ENCODE results near the gene EMC10. TPM values are rescaled to one million over a fixed set of nuclear protein-coding genes. Genes with fewer than 3 reads are reported as not detected.

Gene EMC10
- total and polyA plus RNA-seq, 2 of the 4 experiments (the other 2 are of a cell fraction), result 11.3 to 90.9 TPM

GRCh38 chr19:50516456-50516855, 40.1 kb downstream of the EMC10 start:
- Histone ChIP-seq H2AFZ (replicated peaks; ENCODE audit: low read length, poor library complexity) (no peak overlapping the region), H4K5ac (ENCODE audit: low read depth, low read length) (no peak overlapping the region), H3K23ac (ENCODE audit: low read depth, low read length) (no peak overlapping the region), H3K9ac (ENCODE audit: low read depth, low read length) (no peak overlapping the region), H3K4me1 (ENCODE audit: control insufficient read depth, insufficient read depth, low read length) (no peaks in the 10 kb centered on the region), H3K18ac (ENCODE audit: low read depth, low read length) (no peak overlapping the region), H3K79me1 (ENCODE audit: low read depth in 1 of 2, low read length in 2 of 2) (no peaks in the 10 kb centered on the region), H2BK15ac (ENCODE audit: low read depth, low read length) (no peak overlapping the region), H4K20me1 (ENCODE audit: insufficient read depth, low read length) (no peaks in the 10 kb centered on the region), H3K4me3 (ENCODE audit: insufficient read depth, low read depth, low read length) (no peak overlapping the region), H4K8ac (ENCODE audit: low read depth in 2 of 2, low read length in 2 of 2) (no peak overlapping the region), H3K56ac (ENCODE audit: extremely low read depth, insufficient read depth, low read length) (no peak overlapping the region), H3K4me2 (ENCODE audit: low read depth, low read length) (no peak overlapping the region), H2BK20ac (ENCODE audit: low read depth, low read length) (no peak overlapping the region), H3K27ac (ENCODE audit: insufficient read depth, low read length) (no peak overlapping the region), H2AK5ac (ENCODE audit: low read depth, low read length) (no peak overlapping the region), H2BK120ac (ENCODE audit: low read depth, low read length) (no peak overlapping the region), H3K27me3 (ENCODE audit: control insufficient read depth, insufficient read depth, low read length) (no peaks in the 10 kb centered on the region), H3K9me1 (ENCODE audit: insufficient read depth, low read length) (no peaks in the 10 kb centered on the region; the same call in 1 of the 2 replicates), H3K4ac (ENCODE audit: low read depth, low read length) (no peak overlapping the region), H2AK9ac (replicated peaks; ENCODE audit: low read depth, low read length, poor library complexity) (no peak overlapping the region), H4K91ac (ENCODE audit: insufficient read depth, low read depth, low read length) (no peak overlapping the region), H3K14ac (replicated peaks; ENCODE audit: low read depth, low read length) (no peak overlapping the region), H3K36me3 (ENCODE audit: control insufficient read depth, insufficient read depth, low read length) (no peaks in the 10 kb centered on the region), H3K9me3 (ENCODE audit: control insufficient read depth, insufficient read depth, low read length) (no peaks in the 10 kb centered on the region), H2BK5ac (ENCODE audit: low read depth, low read length, poor library complexity, severe bottlenecking) (no peak overlapping the region)
- POLR2A ChIA-PET (ENCODE audit: unreplicated experiment), result no interaction called here
- TF ChIP-seq MAZ (IDR thresholded peaks at IDR 0.05; ENCODE audit: borderline replicate concordance, low read depth, low read length) (no peak), MAFK (IDR thresholded peaks at IDR 0.05; ENCODE audit: low read depth, low read length) (no peak), RAD21 (IDR thresholded peaks at IDR 0.05; ENCODE audit: low read length) (no peak), FOS (IDR thresholded peaks at IDR 0.05; ENCODE audit: low read depth, low read length) (no peak), ELK1 (IDR thresholded peaks at IDR 0.05; ENCODE audit: borderline replicate concordance, low read depth, low read length) (no peak), CHD1 (IDR thresholded peaks at IDR 0.05; ENCODE audit: low read depth, low read length) (no peak), RCOR1 (IDR thresholded peaks at IDR 0.05; ENCODE audit: insufficient replicate concordance, low read length) (no peak), MXI1 (IDR thresholded peaks at IDR 0.05; ENCODE audit: borderline replicate concordance, low read depth, low read length) (no peak), NFE2L2 (IDR thresholded peaks at IDR 0.05; ENCODE audit: low read depth, low read length) (no peak), POLR2A (IDR thresholded peaks at IDR 0.05; ENCODE audit: low read depth, low read length) (no peak), CEBPB (IDR thresholded peaks at IDR 0.05; ENCODE audit: low read depth, low read length) (no peak), BHLHE40 (IDR thresholded peaks at IDR 0.05; ENCODE audit: low read depth, low read length) (no peak), CTCF (conservative IDR thresholded peaks at IDR 0.05; ENCODE audit: low read depth, low read length) (no peak), RFX5 (IDR thresholded peaks at IDR 0.05; ENCODE audit: low read depth, low read length) (no peak), USF2 (IDR thresholded peaks at IDR 0.05; ENCODE audit: low read depth, low read length) (no peak), SMC3 (IDR thresholded peaks at IDR 0.05; ENCODE audit: low read depth, low read length) (no peak)
- in situ Hi-C loops (cut with MboI; ENCODE audit: low sequenced_read_pairs) (no loop called here), intact Hi-C loops (cut with micrococcal nuclease) (no loop called here), dilution Hi-C loops (cut with HindIII; ENCODE audit: low sequenced_read_pairs, unreplicated experiment) (no loop called here)
- BruUV-seq (replicated peaks), result no TSS peak
- WGBS, 2 experiments (ENCODE audit: extremely low coverage in 2 of 2, insufficient read length in 1 of 2), result 67% methylated on average over 1 of the region's 12 CpGs; no CpG with 5 or more reads in 1 of the 2 experiments
- CTCF ChIA-PET, result no interaction called here
- DNase-seq (no peak), ATAC-seq (ENCODE audit: low read depth) (no peak)

Data from IMR-90 (cell line).